ENCODE data around the gene PABPN1L. TPM values are rescaled to one million over a fixed set of nuclear protein-coding genes. Genes with fewer than 3 reads are reported as not detected.
"Not testable (repeated sequence)": the region's sequence is repeated elsewhere in the genome, so short reads cannot be mapped to it uniquely, and the experiment has no call there.

PABPN1L gene
- total and polyA plus RNA-seq, 3 donors from 2014 or later: 0.34 to 0.93 TPM; not detected in 1

DNA sequence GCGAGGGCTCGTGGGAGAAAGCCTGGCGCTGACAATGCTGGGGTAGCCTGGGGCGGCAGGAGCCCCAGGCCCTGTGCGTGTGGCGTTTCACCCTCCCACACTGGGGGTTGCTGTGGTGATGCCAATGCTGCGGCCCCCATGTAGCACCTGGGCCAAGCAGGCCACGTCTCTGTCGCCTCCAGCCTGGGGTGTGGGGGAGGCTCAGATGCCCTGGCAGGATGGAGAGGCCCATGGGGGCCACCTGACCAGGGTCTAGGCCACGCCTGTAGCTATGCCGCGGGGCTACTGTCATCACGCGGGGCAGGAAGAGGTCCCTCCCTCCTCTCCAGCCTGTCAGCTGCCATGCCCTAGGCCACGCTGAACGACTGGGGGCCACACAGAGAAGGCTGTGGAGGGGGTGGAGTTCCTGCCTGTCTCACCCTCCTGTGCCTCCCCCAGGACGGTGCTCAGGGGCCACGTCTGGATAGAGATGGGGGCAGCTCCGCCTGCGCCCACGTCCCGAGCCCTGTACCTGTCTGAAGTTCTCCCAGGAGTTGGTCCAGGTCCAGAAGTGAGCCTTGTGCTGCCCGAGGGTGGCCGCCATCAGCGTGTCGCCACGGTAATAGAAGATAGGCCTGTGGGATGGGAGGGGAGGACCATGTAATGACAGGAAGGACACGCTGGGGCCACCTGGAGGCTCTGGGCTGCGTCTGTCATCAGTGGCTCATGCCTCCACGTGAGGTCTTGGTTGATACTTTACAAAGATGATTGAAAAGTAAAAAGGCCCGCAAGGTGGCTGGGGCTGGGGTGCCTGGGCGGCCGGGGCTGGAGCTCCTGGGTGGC is 42.0 kb downstream of the PABPN1L start:
- H3K4me1 ChIP-seq: no peaks in the 10 kb centered on the region
- no peak overlapping the region for H3K27ac ChIP-seq
- WGBS, 2 donors: 91 to 93% methylated on average over 22 to 33 of the region's 33 CpGs
- no peak for DNase-seq
- no peak overlapping the region for H3K4me3 ChIP-seq
- no peaks in the 10 kb centered on the region for H3K9me3 ChIP-seq
- H3K27me3 ChIP-seq: no peaks in the 10 kb centered on the region
- H3K36me3 ChIP-seq (ENCODE audit: low read depth, missing control alignments): no peaks in the 10 kb centered on the region
- intact Hi-C loops (cut with DNase I; ENCODE audit: low total_unique reads): no loop called here
- TF ChIP-seq POLR2A (IDR thresholded peaks at IDR 0.05): no peak
- TF ChIP-seq, protein P1, sequence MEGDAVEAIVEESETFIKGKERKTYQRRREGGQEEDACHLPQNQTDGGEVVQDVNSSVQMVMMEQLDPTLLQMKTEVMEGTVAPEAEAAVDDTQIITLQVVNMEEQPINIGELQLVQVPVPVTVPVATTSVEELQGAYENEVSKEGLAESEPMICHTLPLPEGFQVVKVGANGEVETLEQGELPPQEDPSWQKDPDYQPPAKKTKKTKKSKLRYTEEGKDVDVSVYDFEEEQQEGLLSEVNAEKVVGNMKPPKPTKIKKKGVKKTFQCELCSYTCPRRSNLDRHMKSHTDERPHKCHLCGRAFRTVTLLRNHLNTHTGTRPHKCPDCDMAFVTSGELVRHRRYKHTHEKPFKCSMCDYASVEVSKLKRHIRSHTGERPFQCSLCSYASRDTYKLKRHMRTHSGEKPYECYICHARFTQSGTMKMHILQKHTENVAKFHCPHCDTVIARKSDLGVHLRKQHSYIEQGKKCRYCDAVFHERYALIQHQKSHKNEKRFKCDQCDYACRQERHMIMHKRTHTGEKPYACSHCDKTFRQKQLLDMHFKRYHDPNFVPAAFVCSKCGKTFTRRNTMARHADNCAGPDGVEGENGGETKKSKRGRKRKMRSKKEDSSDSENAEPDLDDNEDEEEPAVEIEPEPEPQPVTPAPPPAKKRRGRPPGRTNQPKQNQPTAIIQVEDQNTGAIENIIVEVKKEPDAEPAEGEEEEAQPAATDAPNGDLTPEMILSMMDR (IDR thresholded peaks at IDR 0.05): no peak

GRCh38 chr16:88823646-88824045 is 42.8 kb downstream of the PABPN1L start:
- H3K36me3 ChIP-seq (ENCODE audit: low read depth, missing control alignments); H3K4me3 ChIP-seq; H3K9me3 ChIP-seq; H3K27ac ChIP-seq; DNase-seq; intact Hi-C loops (cut with DNase I; ENCODE audit: low total_unique reads); H3K27me3 ChIP-seq; H3K4me1 ChIP-seq: not testable (repeated sequence)
- WGBS, 2 donors: 96 to 100% methylated on average over 19 to 25 of the region's 31 CpGs

DNA sequence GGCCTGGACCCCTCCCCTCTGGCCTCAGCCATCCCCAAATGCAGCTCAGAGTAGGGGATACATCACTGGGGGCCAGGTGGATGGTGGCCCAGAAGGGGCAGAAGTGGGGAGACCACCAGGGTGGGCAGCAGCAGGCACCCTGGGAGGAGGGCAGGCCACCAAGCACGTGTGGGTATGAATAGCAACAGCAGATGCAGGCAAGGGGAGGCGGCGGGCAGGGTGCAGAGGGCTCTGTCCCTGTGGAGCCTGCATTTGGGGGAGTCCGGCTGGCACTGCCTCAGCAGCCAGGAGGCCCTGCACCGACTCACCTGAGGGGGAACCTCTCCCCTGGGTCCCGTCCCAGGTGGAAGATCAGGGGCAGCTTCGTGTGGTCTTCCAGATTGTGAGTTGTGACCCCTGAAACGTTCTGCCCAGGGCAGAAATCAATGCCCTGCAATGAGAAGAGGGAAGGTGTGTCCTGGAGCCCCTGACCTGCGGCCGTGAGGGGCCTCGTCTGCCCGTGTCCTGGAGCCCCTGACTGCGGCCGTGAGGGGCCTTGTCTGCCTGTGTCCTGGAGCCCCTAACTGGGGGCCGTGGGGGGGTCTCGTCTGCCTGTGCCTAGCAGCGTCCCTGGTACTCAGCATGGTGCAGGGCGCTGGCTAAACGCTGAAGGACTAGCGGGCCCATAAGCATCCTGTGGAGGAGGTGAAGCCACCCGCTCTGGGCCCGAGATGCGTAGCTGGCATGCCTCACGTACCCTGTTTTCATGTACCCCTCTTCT is 44.0 kb downstream of the PABPN1L start:
- WGBS, 2 donors: 91 to 95% methylated on average over 10 to 24 of the region's 24 CpGs
- H3K27ac ChIP-seq: no peak overlapping the region
- no peaks in the 10 kb centered on the region for H3K4me1 ChIP-seq
- no peaks in the 10 kb centered on the region for H3K9me3 ChIP-seq
- H3K36me3 ChIP-seq (ENCODE audit: low read depth, missing control alignments): no peaks in the 10 kb centered on the region
- DNase-seq: no peak
- TF ChIP-seq POLR2A (IDR thresholded peaks at IDR 0.05): no peak
- TF ChIP-seq, protein P1 (IDR thresholded peaks at IDR 0.05): no peak
- no peak overlapping the region for H3K4me3 ChIP-seq
- intact Hi-C loops (cut with DNase I; ENCODE audit: low total_unique reads): no loop called here
- H3K27me3 ChIP-seq: no peaks in the 10 kb centered on the region

DNA sequence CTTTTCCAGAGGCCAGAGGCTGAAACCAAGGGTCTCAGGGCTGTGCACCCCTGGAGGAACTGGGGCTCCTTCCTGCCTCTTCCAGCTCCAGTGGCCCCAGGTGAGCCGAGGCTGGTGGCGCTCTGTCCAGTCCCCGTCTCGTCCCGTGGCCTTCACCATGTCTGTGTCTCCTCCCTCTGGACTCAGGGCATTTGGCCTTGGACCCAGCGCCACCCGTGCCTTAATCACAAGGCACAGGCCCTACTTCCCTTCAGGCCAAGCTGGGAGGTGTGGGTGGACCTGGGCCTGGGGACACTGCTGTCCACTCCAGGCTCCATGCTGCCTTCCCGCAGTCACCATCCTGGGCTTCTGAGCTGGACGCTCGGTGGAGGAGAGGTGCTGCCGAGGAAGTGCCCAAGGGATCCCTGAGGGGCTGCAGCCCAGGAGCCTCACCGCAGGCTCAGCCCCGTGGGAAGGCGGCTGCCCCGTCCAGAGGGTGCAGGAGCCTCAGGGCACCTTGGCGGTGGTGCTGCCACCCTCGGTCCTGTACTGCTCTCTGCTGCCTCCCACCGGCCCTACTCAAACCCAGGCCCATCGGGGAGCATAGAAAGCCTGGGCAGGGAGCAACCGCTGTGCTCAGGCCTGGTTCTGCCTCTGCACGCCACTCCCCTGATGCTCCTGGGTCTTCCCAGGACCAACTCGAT is 45.2 kb downstream of the PABPN1L start:
- no peak overlapping the region for H3K27ac ChIP-seq
- no peaks in the 10 kb centered on the region for H3K9me3 ChIP-seq
- intact Hi-C loops (cut with DNase I; ENCODE audit: low total_unique reads): no loop called here
- H3K4me1 ChIP-seq: no peaks in the 10 kb centered on the region
- 77 to 100% methylated on average over 2 to 22 of the region's 22 CpGs for WGBS, 2 donors
- no peak for DNase-seq
- no peak overlapping the region for H3K4me3 ChIP-seq
- H3K27me3 ChIP-seq: no peaks in the 10 kb centered on the region
- no peak for TF ChIP-seq POLR2A (IDR thresholded peaks at IDR 0.05)
- TF ChIP-seq, protein P1 (IDR thresholded peaks at IDR 0.05): no peak
- no peaks in the 10 kb centered on the region for H3K36me3 ChIP-seq (ENCODE audit: low read depth, missing control alignments)

All from testis (tissue), 3 donors.